IMR-90 (cell line): ENCODE results near the gene DLD. TPM values are rescaled to one million over a fixed set of nuclear protein-coding genes. Genes with fewer than 3 reads are reported as not detected.

Source experiments
- ATAC-seq: fragments of 200-7000 bp; cut with Tn5 transposase; 2 replicates; pipeline ENCODE4 v1.9.1; 2020; ENCODE audit warnings: low read depth, mild to moderate bottlenecking, moderate library complexity
- BruUV-seq: library from RNA; stranded (reverse); fragments of 400-500 nt; replicated peaks from 2 replicates; lab custom pipeline; 2021; lab: Mats Ljungman, UMichigan
- CTCF ChIA-PET: fragments of 300-600 bp; formaldehyde crosslinking; extraction: SDS; loops from one replicate; lab custom pipeline; 2021; ENCODE audit warnings: antibody characterized with exemption; lab: Yijun Ruan, JAX
- POLR2A ChIA-PET: fragments of 300-600 bp; sonication (Branson Sonifier 250); formaldehyde crosslinking; loops from one replicate; lab custom pipeline; 2022; ENCODE audit warnings: antibody characterized with exemption; ENCODE audit not compliant: unreplicated experiment; lab: Charles Lee
- DNase-seq: peaks from one replicate; pipeline ENCODE4 v3.0.0; 2013
- H2AFZ ChIP-seq: replicated peaks from 2 replicates; pipeline ENCODE3; 2013; ENCODE audit warnings: low read length, mild to moderate bottlenecking; ENCODE audit not compliant: poor library complexity
- H2AK5ac ChIP-seq: 2 replicates; pipeline ENCODE4 v1.6.1; 2013; ENCODE audit warnings: low read depth, low read length, inconsistent platforms
- H2AK9ac ChIP-seq: replicated peaks from 2 replicates; pipeline ENCODE3; 2013; ENCODE audit warnings: mild to moderate bottlenecking, low read depth, low read length, moderate library complexity; ENCODE audit not compliant: poor library complexity
- H2BK120ac ChIP-seq: 2 replicates; pipeline ENCODE4 v1.6.1; 2013; ENCODE audit warnings: low read depth, low read length, inconsistent platforms
- H2BK15ac ChIP-seq: 3 replicates; pipeline ENCODE4 v1.6.1; 2013; ENCODE audit warnings: low read depth, low read length, inconsistent platforms
- H2BK20ac ChIP-seq: 2 replicates; pipeline ENCODE4 v1.6.1; 2013; ENCODE audit warnings: low read depth, mild to moderate bottlenecking, inconsistent platforms, low read length, moderate library complexity
- H2BK5ac ChIP-seq: 2 replicates; pipeline ENCODE4 v1.6.1; 2013; ENCODE audit warnings: mild to moderate bottlenecking, low read depth, low read length, inconsistent platforms; ENCODE audit not compliant: poor library complexity, severe bottlenecking
- H3K14ac ChIP-seq: replicated peaks from 2 replicates; pipeline ENCODE4 v1.6.1; 2013; ENCODE audit warnings: low read depth, low read length, inconsistent platforms
- H3K18ac ChIP-seq: 2 replicates; pipeline ENCODE4 v1.6.1; 2013; ENCODE audit warnings: low read depth, low read length, control low read depth
- H3K23ac ChIP-seq: 2 replicates; pipeline ENCODE4 v1.6.1; 2013; ENCODE audit warnings: low read depth, low read length, inconsistent platforms
- H3K27ac ChIP-seq: 2 replicates; pipeline ENCODE4 v1.5.1; 2013; ENCODE audit warnings: mild to moderate bottlenecking, control low read depth, low read length; ENCODE audit not compliant: insufficient read depth
- H3K27me3 ChIP-seq: 2 replicates; pipeline ENCODE4 v1.6.1; 2013; ENCODE audit warnings: low read length; ENCODE audit not compliant: control insufficient read depth, insufficient read depth
- H3K36me3 ChIP-seq: 2 replicates; pipeline ENCODE4 v1.6.1; 2013; ENCODE audit warnings: low read length, mixed read lengths; ENCODE audit not compliant: control insufficient read depth, insufficient read depth
- H3K4ac ChIP-seq: 2 replicates; pipeline ENCODE4 v1.6.1; 2013; ENCODE audit warnings: low read depth, low read length, inconsistent platforms
- H3K4me1 ChIP-seq: 2 replicates; pipeline ENCODE4 v1.6.1; 2013; ENCODE audit warnings: low read length, mixed read lengths; ENCODE audit not compliant: control insufficient read depth, insufficient read depth
- H3K4me2 ChIP-seq: 2 replicates; pipeline ENCODE4 v1.6.1; 2013; ENCODE audit warnings: low read depth, mild to moderate bottlenecking, control low read depth, low read length, moderate library complexity
- H3K4me3 ChIP-seq: 2 replicates; pipeline ENCODE4 v1.5.1; 2013; ENCODE audit warnings: low read depth, mild to moderate bottlenecking, control low read depth, low read length, moderate library complexity; ENCODE audit not compliant: insufficient read depth
- H3K56ac ChIP-seq: 2 replicates; pipeline ENCODE4 v1.6.1; 2013; ENCODE audit warnings: low read length, inconsistent platforms; ENCODE audit not compliant: insufficient read depth; ENCODE audit errors: extremely low read depth
- H3K79me1 ChIP-seq, 2 experiments: 2 replicates each; pipeline ENCODE4 v1.6.1; 2013; ENCODE audit warnings: low read length in 2 of 2, inconsistent platforms in 1 of 2, low read depth in 1 of 2
- H3K9ac ChIP-seq: 2 replicates; pipeline ENCODE4 v1.6.1; 2013; ENCODE audit warnings: low read depth, low read length, control low read depth
- H3K9me1 ChIP-seq: 2 replicates; pipeline ENCODE4 v1.6.1; 2013; ENCODE audit warnings: low read length, inconsistent platforms; ENCODE audit not compliant: insufficient read depth
- H3K9me3 ChIP-seq: 2 replicates; pipeline ENCODE4 v1.6.1; 2013; ENCODE audit warnings: low read length; ENCODE audit not compliant: control insufficient read depth, insufficient read depth
- H4K20me1 ChIP-seq: 2 replicates; pipeline ENCODE4 v1.6.1; 2013; ENCODE audit warnings: low read length, inconsistent platforms; ENCODE audit not compliant: insufficient read depth
- H4K5ac ChIP-seq: 2 replicates; pipeline ENCODE4 v1.6.1; 2013; ENCODE audit warnings: mild to moderate bottlenecking, low read depth, low read length, control low read depth
- H4K8ac ChIP-seq, 2 experiments: 2 replicates each; pipeline ENCODE4 v1.6.1; 2013; ENCODE audit warnings: low read depth in 2 of 2, low read length in 2 of 2, control low read depth in 1 of 2, inconsistent platforms in 1 of 2
- H4K91ac ChIP-seq: 2 replicates; pipeline ENCODE4 v1.6.1; 2013; ENCODE audit warnings: low read depth, low read length, inconsistent platforms; ENCODE audit not compliant: insufficient read depth
- BHLHE40 ChIP-seq: fragments of 150-350 bp; IDR thresholded peaks from 2 replicates; pipeline ENCODE4 v1.6.1; 2016; ENCODE audit warnings: mild to moderate bottlenecking, low read depth, low read length
- CEBPB ChIP-seq: IDR thresholded peaks from 2 replicates; pipeline ENCODE4 v1.6.1; 2012; ENCODE audit warnings: low read depth, low read length, improper control_type of control experiment
- CHD1 ChIP-seq: IDR thresholded peaks from 2 replicates; pipeline ENCODE4 v1.6.1; 2012; ENCODE audit warnings: low read depth, low read length, improper control_type of control experiment
- FOS ChIP-seq: fragments of 150-350 bp; IDR thresholded peaks from 2 replicates; pipeline ENCODE4 v1.6.1; 2016; ENCODE audit warnings: low read depth, low read length
- MAFK ChIP-seq: IDR thresholded peaks from 2 replicates; pipeline ENCODE4 v1.6.1; 2012; ENCODE audit warnings: low read depth, low read length, improper control_type of control experiment
- MAZ ChIP-seq: IDR thresholded peaks from 2 replicates; pipeline ENCODE4 v1.6.1; 2012; ENCODE audit warnings: low read depth, mild to moderate bottlenecking, low read length, improper control_type of control experiment, moderate library complexity, borderline replicate concordance
- POLR2A ChIP-seq: IDR thresholded peaks from 2 replicates; pipeline ENCODE4 v1.6.1; 2012; ENCODE audit warnings: mild to moderate bottlenecking, low read depth, low read length
- RAD21 ChIP-seq: IDR thresholded peaks from 2 replicates; pipeline ENCODE4 v1.6.1; 2012; ENCODE audit warnings: low read length, improper control_type of control experiment
- RFX5 ChIP-seq: IDR thresholded peaks from 2 replicates; pipeline ENCODE4 v1.8.0; 2012; ENCODE audit warnings: low read depth, mild to moderate bottlenecking, low read length, moderate library complexity
- SMC3 ChIP-seq: fragments of 150-350 bp; IDR thresholded peaks from 2 replicates; pipeline ENCODE4 v1.6.1; 2016; ENCODE audit warnings: low read depth, mild to moderate bottlenecking, antibody characterized with exemption, low read length, moderate library complexity
- WGBS, 2 experiments: methylation state at CpG; one replicate each; pipeline versions ENCODE4 v1.1.5 to v1.1.7; 2013; ENCODE audit warnings: missing lambda C conversion rate in 2 of 2; ENCODE audit not compliant: insufficient read length in 1 of 2; ENCODE audit errors: extremely low coverage in 2 of 2; 5-methylcytosine and 5-hydroxymethylcytosine counted together
- dilution Hi-C: fragments of 300-500 bp; cut with HindIII; formaldehyde crosslinking; loops from one replicate; pipeline ENCODE4 v1.14.3; 2018; ENCODE audit warnings: low sequenced_read_pairs; ENCODE audit not compliant: unreplicated experiment
- in situ Hi-C: fragments of 300-500 bp; cut with MboI; formaldehyde crosslinking; loops from 3 replicates; pipeline ENCODE4 v1.14.3; 2019; ENCODE audit warnings: low sequenced_read_pairs, inconsistent platforms, mixed read lengths
- intact Hi-C: fragments of 100-400 bp; cut with micrococcal nuclease; formaldehyde crosslinking; loops from 2 replicates; pipeline ENCODE4 v1.10.0; 2022
- polyA plus RNA-seq, 3 experiments: library from polyadenylated mRNA; depleted of rRNA; stranded (reverse); fragments of >200 nt; gene quantifications; 2 replicates each; pipeline ENCODE4 v1.2.3, GENCODE V29; 2012; ENCODE audit warnings: low replicate concordance in 1 of 3
- total RNA-seq: library from RNA; depleted of rRNA; stranded (reverse); fragments of >200 nt; gene quantifications from 2 replicates; pipeline ENCODE4 v1.2.3, GENCODE V29; 2012
- TF ChIP-seq, protein P1 (sequence below): conservative IDR thresholded peaks from 2 replicates; pipeline ENCODE4 v1.5.1; 2012; ENCODE audit warnings: mild to moderate bottlenecking, low read depth, low read length, improper control_type of control experiment

Gene DLD
- total and polyA plus RNA-seq, 2 of the 4 experiments (the other 2 are of a cell fraction) = 121 to 361 TPM

DNA sequence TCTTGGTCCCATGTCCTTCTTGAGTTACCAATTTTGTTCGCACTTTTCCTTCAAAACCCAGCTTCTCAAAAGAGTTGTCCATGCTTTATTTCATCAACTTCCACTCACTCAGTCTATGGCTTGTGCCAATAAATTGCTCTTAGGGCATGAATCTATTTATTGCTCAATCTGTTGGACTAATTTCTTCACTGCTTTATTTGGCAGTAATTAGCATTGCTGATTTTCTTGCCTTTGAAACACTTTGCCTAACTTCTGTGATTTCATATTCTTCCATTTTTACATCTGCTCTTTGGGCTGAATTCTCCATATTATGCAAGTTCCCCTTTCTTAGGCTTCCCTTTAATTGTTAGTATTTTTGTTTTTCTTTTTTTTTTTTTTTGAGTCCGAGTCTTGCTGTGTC lies 16.8 kb downstream of the DLD start:
- Histone ChIP-seq H3K56ac (no peak overlapping the region), H3K27me3 (no peaks in the 10 kb centered on the region), H4K91ac (no peak overlapping the region), H4K20me1 (no peaks in the 10 kb centered on the region), H3K27ac (no peak overlapping the region), H3K23ac (no peak overlapping the region), H2BK120ac (no peak overlapping the region), H3K4ac (no peak overlapping the region), H3K79me1 (peaks cover 9 to 21% of the 10 kb centered on the region in 2 experiments; a peak in 3 of 4 replicates), H2AK9ac (no peak overlapping the region), H3K4me3 (no peak overlapping the region), H3K9ac (no peak overlapping the region), H4K8ac (no peak overlapping the region), H3K4me1 (no peaks in the 10 kb centered on the region), H2BK5ac (no peak overlapping the region), H3K9me1 (no peaks in the 10 kb centered on the region; the same call in 1 of the 2 replicates), H4K5ac (no peak overlapping the region), H2AFZ (no peak overlapping the region), H3K18ac (no peak overlapping the region), H2BK20ac (no peak overlapping the region), H3K36me3 (peaks cover 15% of the 10 kb centered on the region), H3K4me2 (no peak overlapping the region), H3K9me3 (no peaks in the 10 kb centered on the region), H3K14ac (no peak overlapping the region), H2BK15ac (no peak overlapping the region), H2AK5ac (no peak overlapping the region)
- no CpG with 5 or more reads among the region's 2 CpGs for WGBS, 2 experiments
- in situ Hi-C loops (no loop called here), intact Hi-C loops (no loop called here), dilution Hi-C loops (no loop called here)
- ChIA-PET CTCF (no interaction called here), POLR2A (no interaction called here)
- ATAC-seq = no peak
- TF ChIP-seq MAZ (no peak), RFX5 (no peak), CEBPB (no peak), MAFK (no peak), POLR2A (no peak), RAD21 (no peak), FOS (no peak), SMC3 (no peak), BHLHE40 (no peak), CHD1 (no peak)
- TF ChIP-seq, protein P1, sequence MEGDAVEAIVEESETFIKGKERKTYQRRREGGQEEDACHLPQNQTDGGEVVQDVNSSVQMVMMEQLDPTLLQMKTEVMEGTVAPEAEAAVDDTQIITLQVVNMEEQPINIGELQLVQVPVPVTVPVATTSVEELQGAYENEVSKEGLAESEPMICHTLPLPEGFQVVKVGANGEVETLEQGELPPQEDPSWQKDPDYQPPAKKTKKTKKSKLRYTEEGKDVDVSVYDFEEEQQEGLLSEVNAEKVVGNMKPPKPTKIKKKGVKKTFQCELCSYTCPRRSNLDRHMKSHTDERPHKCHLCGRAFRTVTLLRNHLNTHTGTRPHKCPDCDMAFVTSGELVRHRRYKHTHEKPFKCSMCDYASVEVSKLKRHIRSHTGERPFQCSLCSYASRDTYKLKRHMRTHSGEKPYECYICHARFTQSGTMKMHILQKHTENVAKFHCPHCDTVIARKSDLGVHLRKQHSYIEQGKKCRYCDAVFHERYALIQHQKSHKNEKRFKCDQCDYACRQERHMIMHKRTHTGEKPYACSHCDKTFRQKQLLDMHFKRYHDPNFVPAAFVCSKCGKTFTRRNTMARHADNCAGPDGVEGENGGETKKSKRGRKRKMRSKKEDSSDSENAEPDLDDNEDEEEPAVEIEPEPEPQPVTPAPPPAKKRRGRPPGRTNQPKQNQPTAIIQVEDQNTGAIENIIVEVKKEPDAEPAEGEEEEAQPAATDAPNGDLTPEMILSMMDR = no peak
- DNase-seq = no peak
- BruUV-seq = no TSS peak
